ENCODE data around the gene CCDC134. TPM values are rescaled to one million over a fixed set of nuclear protein-coding genes. Genes with fewer than 3 reads are reported as not detected.

CCDC134 gene
- polyA plus RNA-seq, 1 donor from 2014 or later, result 2.2 TPM

DNA sequence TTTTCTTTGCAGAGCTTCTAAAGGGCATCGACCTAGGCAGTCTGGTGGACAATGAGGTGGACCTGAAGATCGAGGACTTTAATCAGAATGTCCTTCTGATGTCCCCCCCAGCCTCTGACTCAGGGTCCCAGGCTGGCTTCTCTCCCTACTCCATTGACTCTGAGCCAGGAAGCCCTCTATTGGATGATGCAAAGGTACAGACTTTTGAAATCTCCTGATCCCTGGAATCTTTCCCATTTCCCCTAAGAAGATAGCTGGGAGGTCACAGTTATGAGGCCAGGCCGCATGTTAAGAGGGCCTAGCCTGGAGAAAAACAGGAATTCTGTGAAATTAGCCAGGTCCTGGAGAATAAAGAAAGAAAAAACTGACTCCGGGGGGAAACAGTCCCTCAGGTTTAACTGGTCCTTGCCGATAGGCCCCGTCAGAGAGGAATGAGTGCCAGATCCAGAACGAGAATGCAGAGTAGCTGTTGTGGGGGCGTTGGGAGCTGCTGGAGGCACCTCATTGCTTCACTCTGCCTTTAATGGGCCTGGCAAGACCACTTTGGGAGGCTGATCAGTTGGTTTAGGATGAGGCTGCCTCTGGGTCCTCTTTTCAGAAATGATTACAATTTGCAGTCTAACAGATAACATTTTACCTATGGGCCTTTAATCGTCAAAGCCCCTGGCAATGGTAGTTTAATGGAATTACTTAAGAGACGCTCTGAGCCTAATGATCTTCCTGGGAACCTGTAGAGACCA is 75.2 kb downstream of the CCDC134 start:
- H2AFZ ChIP-seq (ENCODE audit: low read depth, low read length), result no peak overlapping the region
- peaks cover 4% of the 10 kb centered on the region for H3K36me3 ChIP-seq (ENCODE audit: insufficient read depth, low read length)
- no peaks in the 10 kb centered on the region for H3K9me2 ChIP-seq (ENCODE audit: insufficient read depth, low read length)
- TF ChIP-seq POLR2AphosphoS5 (IDR thresholded peaks at IDR 0.05) (no peak), EZH2 (IDR thresholded peaks at IDR 0.05; ENCODE audit: borderline replicate concordance, insufficient read depth, low read length, poor library complexity, severe bottlenecking) (no peak), EP300 (conservative IDR thresholded peaks at IDR 0.05; ENCODE audit: poor library complexity, severe bottlenecking) (no peak), MXI1 (conservative IDR thresholded peaks at IDR 0.05; ENCODE audit: poor library complexity, severe bottlenecking) (no peak), RAD21 (conservative IDR thresholded peaks at IDR 0.05) (no peak), SMC3 (conservative IDR thresholded peaks at IDR 0.05; ENCODE audit: poor library complexity) (no peak), TAF1 (IDR thresholded peaks at IDR 0.05; ENCODE audit: low read depth) (no peak), CTCF (IDR thresholded peaks at IDR 0.05; ENCODE audit: poor library complexity, severe bottlenecking) (no peak)
- TF ChIP-seq, protein P1, sequence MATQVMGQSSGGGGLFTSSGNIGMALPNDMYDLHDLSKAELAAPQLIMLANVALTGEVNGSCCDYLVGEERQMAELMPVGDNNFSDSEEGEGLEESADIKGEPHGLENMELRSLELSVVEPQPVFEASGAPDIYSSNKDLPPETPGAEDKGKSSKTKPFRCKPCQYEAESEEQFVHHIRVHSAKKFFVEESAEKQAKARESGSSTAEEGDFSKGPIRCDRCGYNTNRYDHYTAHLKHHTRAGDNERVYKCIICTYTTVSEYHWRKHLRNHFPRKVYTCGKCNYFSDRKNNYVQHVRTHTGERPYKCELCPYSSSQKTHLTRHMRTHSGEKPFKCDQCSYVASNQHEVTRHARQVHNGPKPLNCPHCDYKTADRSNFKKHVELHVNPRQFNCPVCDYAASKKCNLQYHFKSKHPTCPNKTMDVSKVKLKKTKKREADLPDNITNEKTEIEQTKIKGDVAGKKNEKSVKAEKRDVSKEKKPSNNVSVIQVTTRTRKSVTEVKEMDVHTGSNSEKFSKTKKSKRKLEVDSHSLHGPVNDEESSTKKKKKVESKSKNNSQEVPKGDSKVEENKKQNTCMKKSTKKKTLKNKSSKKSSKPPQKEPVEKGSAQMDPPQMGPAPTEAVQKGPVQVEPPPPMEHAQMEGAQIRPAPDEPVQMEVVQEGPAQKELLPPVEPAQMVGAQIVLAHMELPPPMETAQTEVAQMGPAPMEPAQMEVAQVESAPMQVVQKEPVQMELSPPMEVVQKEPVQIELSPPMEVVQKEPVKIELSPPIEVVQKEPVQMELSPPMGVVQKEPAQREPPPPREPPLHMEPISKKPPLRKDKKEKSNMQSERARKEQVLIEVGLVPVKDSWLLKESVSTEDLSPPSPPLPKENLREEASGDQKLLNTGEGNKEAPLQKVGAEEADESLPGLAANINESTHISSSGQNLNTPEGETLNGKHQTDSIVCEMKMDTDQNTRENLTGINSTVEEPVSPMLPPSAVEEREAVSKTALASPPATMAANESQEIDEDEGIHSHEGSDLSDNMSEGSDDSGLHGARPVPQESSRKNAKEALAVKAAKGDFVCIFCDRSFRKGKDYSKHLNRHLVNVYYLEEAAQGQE (IDR thresholded peaks at IDR 0.05; ENCODE audit: borderline replicate concordance), result no peak
- H4K20me1 ChIP-seq (ENCODE audit: insufficient read depth), result no peaks in the 10 kb centered on the region
- H3K27me3 ChIP-seq (ENCODE audit: insufficient read depth, low read depth, low read length), result no peaks in the 10 kb centered on the region
- no peaks in the 10 kb centered on the region for H3K9me3 ChIP-seq (ENCODE audit: low read length)
- H3K4me2 ChIP-seq (ENCODE audit: low read length), result no peak overlapping the region
- H3K4me3 ChIP-seq (ENCODE audit: low read length), result no peak overlapping the region
- no peak overlapping the region for H3K27ac ChIP-seq (ENCODE audit: low read length)
- H3K79me2 ChIP-seq (replicated peaks; ENCODE audit: insufficient read depth, low read length), result no peaks in the 10 kb centered on the region
- no peak overlapping the region for H3K9ac ChIP-seq (ENCODE audit: low read length)
- H3F3A ChIP-seq (ENCODE audit: insufficient read depth, low read length, poor library complexity, severe bottlenecking), result no peaks in the 10 kb centered on the region

Other genes starting within 250 kb of the CCDC134 start
- gene CSDC2, start 239.7 kb upstream of the CCDC134 start, polyA plus RNA-seq, result 7.1 and 10.3 TPM in 2 replicates
- gene PMM1, start 210.8 kb upstream of the CCDC134 start, polyA plus RNA-seq, result 55.5 and 61.6 TPM in 2 replicates
- gene DESI1, start 179.6 kb upstream of the CCDC134 start, polyA plus RNA-seq, result 27.5 and 31.0 TPM in 2 replicates
- 397 and 398 TPM in 2 replicates for gene XRCC6, start 179.4 kb upstream of the CCDC134 start, polyA plus RNA-seq
- gene SNU13, start 111.8 kb upstream of the CCDC134 start, polyA plus RNA-seq, result 192 and 203 TPM in 2 replicates
- 0.34 TPM in 1 of 2 replicates, not detected in the other for gene MEI1, start 101.2 kb upstream of the CCDC134 start, polyA plus RNA-seq
- gene SREBF2, start 32.4 kb downstream of the CCDC134 start, polyA plus RNA-seq, result 73.0 and 87.3 TPM in 2 replicates
- 0.62 and 2.2 TPM in 2 replicates for gene SHISA8, start 114.4 kb downstream of the CCDC134 start, polyA plus RNA-seq
- gene TNFRSF13C, start 126.1 kb downstream of the CCDC134 start, polyA plus RNA-seq, result 0.12 and 0.34 TPM in 2 replicates
- gene CENPM, start 146.5 kb downstream of the CCDC134 start, polyA plus RNA-seq, result 1.7 and 2.1 TPM in 2 replicates
- gene SEPTIN3, start 168.8 kb downstream of the CCDC134 start, polyA plus RNA-seq, result 167 and 177 TPM in 2 replicates
- not detected in 2 replicates for gene WBP2NL, start 198.1 kb downstream of the CCDC134 start, polyA plus RNA-seq